HG02943 (cell line): ENCODE data around the gene DDX41.

Source experiments
- ATAC-seq: cut with Tn5 transposase; IDR thresholded peaks from one replicate; pipeline ENCODE4 v1.9.1; 2021; ENCODE audit warnings: mild to moderate bottlenecking, low read depth, moderate library complexity; ENCODE audit not compliant: unreplicated experiment

Gene DDX41

GRCh38 chr5:177515580-177515979 is 1.2 kb downstream of the DDX41 start:
- ATAC-seq, result no peak

- no peak for ATAC-seq
Observed at GRCh38 chr5:177514541-177514940, 2.2 kb downstream of the DDX41 start.

- no peak for ATAC-seq
Observed at GRCh38 chr5:177513500-177513899, 3.3 kb downstream of the DDX41 start.

- no peak for ATAC-seq
Observed at GRCh38 chr5:177512736-177513380, 3.9 kb downstream of the DDX41 start.

DNA sequence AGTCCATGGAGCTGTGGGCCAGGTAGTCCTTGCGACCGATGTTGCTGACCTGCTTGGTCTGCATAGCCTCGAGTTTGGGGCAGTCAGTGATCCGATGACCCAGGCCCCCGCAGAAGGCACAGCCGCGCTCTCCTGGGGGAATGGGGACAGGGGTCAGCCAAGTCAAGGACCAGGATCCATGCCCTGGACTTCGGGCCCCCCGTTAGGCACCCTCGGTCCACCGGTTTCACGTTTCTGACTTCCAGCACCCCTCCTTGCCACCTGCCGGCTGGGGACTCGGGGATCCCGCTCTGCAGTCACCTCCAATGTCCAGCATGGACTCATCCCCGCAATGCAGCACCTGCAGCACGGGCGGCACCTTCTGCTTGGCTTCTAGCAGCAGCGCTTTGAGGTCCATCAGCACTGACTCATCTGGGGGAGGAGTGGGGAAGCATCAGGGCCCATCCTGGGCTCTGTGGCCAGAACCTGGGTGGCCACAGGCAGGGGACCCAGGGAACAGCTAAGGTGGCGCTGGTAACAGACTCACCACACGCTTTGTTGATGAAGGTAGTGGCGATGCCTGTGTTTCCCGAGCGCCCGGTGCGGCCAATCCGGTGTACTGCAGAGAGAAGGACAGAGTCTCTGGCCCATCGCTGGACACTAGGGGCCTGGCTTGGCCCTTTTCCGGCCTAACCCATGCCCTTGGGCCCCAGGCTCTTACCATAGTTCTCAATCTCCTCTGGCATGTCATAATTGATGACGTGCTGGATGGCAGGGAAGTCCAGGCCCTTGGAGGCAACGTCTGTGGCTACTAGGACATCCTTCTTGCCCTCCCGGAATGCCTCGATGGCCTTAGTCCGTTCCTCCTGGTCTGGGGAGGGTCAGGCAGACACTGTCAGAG is 4.7 kb downstream of the DDX41 start:
- ATAC-seq, result no peak

DNA sequence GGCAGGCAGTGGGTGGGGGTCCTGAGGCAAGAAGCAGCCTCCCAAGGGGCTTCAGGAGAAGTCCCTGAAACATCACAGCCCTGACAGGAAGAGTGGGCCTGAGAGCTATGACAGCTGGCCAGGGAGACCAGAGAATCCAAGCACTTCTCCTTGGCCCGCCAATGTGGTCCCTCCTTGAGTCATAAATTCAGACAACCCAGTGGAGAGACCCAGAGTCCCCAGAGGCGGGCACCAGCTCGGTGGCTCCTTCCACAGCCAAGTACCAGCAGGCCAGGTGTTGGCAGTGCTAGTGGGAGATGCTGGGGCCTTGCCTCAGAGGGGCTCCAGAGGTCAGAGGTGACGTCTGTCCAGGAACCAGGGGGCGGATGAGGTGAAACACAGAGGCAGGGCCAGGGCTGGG is 5.6 kb downstream of the DDX41 start:
- ATAC-seq, result no peak

GRCh38 chr5:177510567-177511053 is 6.2 kb downstream of the DDX41 start:
- no peak for ATAC-seq

DNA sequence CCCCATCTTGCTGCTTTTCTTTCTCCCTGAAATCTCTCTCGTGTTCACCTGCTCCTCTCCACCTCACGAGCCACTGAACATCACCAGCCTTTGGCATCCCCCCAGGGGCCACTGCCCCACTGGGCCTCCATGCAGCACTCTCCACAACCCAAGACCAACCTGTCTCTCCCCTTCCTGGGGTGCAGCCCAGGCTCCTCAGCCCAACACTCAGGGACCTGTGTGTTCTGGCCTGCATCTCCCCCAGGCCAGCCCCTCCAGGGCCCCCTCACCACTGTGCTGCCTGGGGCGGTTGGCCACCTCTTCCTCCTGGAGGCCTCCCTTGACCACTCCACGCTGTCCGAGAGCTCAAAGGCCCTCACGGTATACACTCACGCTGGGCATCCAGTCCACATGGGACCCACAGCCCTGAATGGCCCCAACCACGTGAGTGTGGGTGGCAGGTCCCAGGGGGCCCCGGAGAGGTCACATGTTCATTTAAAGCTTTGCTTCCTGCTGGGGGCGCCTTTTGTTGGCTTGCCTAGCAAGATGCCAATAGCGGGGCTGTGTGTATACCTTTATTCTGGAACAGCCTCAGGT is 6.7 kb downstream of the DDX41 start:
- ATAC-seq, result no peak

GRCh38 chr5:177509381-177509951 is 7.3 kb downstream of the DDX41 start, which contains the start of gene DOK3:
TSS of gene DOK3 (minus strand) at chr5:177509826. CDS start at chr5:177509540, 286 bp downstream.
- ATAC-seq, result no peak

DNA sequence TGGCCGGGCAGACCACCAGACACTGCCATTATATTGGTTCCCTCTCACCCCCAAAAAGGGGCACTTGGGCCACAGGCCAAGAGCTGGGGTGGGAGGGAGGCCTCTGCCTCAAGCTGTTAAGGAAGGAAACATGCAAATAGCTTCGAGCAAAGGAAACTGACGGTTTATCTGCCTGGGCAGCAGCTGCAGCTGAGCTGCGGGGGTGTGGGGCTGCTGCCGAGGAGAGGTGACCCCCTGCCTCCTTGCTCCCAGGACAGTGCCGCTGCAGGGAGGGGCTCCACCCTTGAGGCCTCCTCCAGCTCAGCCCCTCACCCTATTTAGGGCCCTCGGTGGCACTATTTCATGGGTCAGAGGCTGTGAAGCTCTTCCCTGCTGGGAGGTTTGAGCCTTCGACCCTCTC is 7.9 kb downstream of the DDX41 start:
- no peak for ATAC-seq

- no peak for ATAC-seq
Observed at GRCh38 chr5:177508221-177508611, 8.5 kb downstream of the DDX41 start.

DNA sequence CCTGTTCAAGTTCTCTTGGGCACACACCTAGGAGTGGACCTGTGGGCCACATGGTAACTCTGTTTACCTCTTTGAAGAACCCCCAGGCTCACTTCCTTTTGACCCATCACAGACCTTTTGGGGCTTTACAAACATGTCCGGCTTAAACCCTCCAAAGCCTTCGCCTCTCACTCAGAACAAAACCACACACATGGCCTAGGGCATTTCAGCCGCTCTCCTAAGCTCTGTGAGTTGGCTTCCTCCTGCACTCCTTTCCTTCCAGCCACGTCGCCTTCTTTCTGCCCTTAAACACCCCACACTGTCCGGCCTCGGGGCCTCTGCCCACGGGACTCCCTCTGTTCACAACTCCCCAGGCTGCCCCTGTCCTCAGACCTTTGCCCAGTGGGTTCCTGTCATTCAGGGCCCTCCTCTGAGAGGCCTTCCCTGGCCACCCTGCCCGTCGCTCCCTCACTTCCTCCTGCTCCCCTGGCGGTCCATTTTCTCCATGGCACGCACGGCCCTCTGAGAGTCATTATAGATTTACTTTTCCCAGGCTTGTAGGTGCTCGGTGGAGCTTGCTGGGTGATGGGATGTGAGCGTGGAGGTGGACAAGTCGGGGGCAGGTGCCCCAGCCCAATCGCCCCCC is 9.1 kb downstream of the DDX41 start:
- ATAC-seq, result no peak

- ATAC-seq, result no peak
Observed at GRCh38 chr5:177507165-177507564, 9.6 kb downstream of the DDX41 start.

GRCh38 chr5:177505075-177505474 is 11.7 kb downstream of the DDX41 start:
- ATAC-seq, result no peak

- ATAC-seq, result no peak
Observed at GRCh38 chr5:177504086-177505056, 12.4 kb downstream of the DDX41 start.

- no peak for ATAC-seq
Observed at GRCh38 chr5:177503351-177504085, 13.2 kb downstream of the DDX41 start.

DNA sequence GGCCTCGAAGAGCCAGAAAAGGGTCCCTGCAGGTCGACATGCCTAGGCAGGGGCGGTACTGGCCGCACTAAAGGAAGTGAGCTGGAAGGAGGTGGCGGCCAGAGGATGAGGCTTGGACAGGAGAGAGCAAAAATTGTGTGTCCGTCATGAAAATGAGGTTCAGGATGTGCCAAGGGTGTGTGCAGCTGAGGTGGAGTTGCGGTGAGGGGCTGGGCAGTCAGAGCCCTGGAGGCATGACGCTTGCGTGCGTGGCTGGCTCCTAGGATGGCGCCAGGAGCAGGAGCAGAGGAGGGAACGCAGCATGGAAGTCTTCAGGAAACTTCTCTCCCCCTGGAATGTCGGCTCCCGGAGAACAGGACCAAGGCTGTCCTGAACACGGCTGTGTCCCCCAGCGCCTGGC is 13.9 kb downstream of the DDX41 start:
- ATAC-seq, result no peak

DNA sequence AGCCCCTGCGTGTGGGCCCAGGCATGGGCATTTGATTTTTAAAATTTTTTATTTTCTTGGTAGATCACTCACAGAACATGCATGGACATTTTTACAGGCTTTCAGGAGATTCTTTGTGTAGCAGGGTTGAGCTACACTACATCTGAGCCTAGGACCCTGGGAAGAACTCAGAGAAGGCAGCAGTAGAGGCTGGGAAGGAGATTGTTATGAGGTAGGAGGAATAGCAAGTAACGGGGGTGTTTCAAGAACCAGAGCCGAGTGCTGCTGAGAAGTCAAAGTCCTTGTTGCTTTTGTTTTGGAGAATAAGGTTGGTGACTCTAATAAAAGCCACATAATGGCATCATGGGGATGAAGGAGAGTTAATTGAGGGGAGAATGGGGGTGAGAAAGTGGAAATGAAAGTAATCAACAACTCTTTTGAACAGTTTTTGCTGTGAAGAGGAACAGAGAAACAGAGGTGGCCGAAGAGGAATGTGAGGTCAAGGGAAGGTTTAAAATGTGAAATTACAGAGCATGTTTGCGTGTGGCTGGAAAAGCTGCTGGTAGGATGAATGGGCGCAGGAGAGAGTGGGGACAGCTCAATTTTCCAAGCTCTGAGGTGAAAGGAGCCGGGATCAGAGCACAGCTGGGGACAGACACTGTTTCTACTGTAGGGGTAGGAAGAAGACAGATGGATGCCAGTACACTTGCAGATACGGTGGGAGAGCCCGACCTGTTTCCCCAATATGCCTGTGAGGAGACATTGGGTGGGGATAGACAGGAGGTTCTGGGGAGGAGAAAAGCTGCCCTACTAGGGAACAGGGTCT is 14.7 kb downstream of the DDX41 start:
- no peak for ATAC-seq
